SK-N-SH (cell line): ENCODE data around the gene UBE3D.

Experiments used
- CTCF ChIP-seq: fragments of 200-600 bp; sonication (generic); IDR thresholded peaks from 2 replicates; pipeline ENCODE4 v1.6.1; 2017; ENCODE audit warnings: antibody characterized with exemption, mild to moderate bottlenecking, moderate library complexity
- EP300 ChIP-seq, 2 experiments: IDR thresholded peaks; 2 replicates each; pipeline versions ENCODE4 v1.4.0 to v1.6.1; 2012; ENCODE audit warnings: borderline replicate concordance in 1 of 2, low read depth in 1 of 2, low read length in 1 of 2
- JUND ChIP-seq: IDR thresholded peaks from 2 replicates; pipeline ENCODE4 v1.4.0; 2012
- POLR2AphosphoS5 ChIP-seq: IDR thresholded peaks from 2 replicates; pipeline ENCODE4 v1.6.1; 2012; ENCODE audit warnings: low read depth, low read length
- RCOR1 ChIP-seq: fragments of 150-350 bp; IDR thresholded peaks from 2 replicates; pipeline ENCODE4 v1.6.1; 2017; ENCODE audit warnings: antibody characterized with exemption, low read length
- TF ChIP-seq, protein P1 (sequence below): fragments of 150-350 bp; IDR thresholded peaks from 2 replicates; pipeline ENCODE4 v1.6.1; 2017; ENCODE audit warnings: antibody characterized with exemption, low read length, low read depth, borderline replicate concordance

GRCh38 chr6:83042467-83043053 lies 23.1 kb downstream of the UBE3D start:
- TF ChIP-seq CTCF (no peak), JUND (no peak), EP300 (IDR thresholded peaks at IDR 0.05; ENCODE audit: borderline replicate concordance in 1 of 2, low read depth in 1 of 2, low read length in 1 of 2) (no peak), POLR2AphosphoS5 (no peak), RCOR1 (no peak)
- TF ChIP-seq, protein P1, sequence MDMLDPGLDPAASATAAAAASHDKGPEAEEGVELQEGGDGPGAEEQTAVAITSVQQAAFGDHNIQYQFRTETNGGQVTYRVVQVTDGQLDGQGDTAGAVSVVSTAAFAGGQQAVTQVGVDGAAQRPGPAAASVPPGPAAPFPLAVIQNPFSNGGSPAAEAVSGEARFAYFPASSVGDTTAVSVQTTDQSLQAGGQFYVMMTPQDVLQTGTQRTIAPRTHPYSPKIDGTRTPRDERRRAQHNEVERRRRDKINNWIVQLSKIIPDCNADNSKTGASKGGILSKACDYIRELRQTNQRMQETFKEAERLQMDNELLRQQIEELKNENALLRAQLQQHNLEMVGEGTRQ: no peak
